Astrocyte of the spinal cord (primary cell): ENCODE results near the gene AGPAT4.

ENCODE experiments used
- DNase-seq: peaks from one replicate; pipeline ENCODE4 v3.0.0; 2011; ENCODE audit warnings: low read depth, low spot score
- H3K4me3 ChIP-seq: 2 replicates; pipeline ENCODE4 v1.5.1; 2011; ENCODE audit warnings: low read depth, mild to moderate bottlenecking, low read length, moderate library complexity
- in situ Hi-C: cut with HindIII; loops from 2 replicates; pipeline ENCODE4 v1.10.0; 2017; ENCODE audit warnings: low sequenced_read_pairs
- TF ChIP-seq, protein P1 (sequence below): IDR thresholded peaks from 2 replicates; pipeline ENCODE4 v1.5.1; 2012; ENCODE audit warnings: low read depth, mild to moderate bottlenecking, low read length, inconsistent platforms

AGPAT4 gene

DNA sequence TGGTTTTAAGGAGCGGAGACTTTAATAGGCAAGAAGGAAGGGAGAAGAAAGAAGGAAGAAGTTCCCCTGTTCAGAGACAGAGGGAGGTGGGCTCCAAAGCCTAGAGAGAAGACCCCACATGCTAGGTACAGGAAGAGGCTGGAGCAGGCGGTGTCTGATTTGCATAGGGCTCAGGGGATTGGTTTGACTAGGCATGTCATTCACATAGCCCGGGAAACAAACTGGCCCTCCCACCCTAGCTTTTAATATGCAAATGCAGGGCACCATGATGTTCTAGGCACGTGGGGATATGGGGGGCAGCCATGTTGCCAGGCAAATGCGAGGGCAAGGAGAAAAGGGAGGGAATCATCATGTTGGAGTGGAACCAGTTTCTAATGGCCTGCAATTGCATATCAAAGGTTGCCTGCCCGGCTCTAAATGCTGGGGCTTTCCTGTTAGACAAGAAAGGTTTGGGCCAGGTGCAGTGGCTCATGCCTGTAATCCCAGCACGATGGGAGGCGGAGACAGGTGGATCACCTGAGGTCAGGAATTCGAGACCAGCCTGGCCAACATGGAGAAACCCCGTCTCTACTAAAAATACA lies 34.3 kb upstream of the AGPAT4 start:
- H3K4me3 ChIP-seq: no peak overlapping the region
- in situ Hi-C loops: no loop called here
- TF ChIP-seq, protein P1, sequence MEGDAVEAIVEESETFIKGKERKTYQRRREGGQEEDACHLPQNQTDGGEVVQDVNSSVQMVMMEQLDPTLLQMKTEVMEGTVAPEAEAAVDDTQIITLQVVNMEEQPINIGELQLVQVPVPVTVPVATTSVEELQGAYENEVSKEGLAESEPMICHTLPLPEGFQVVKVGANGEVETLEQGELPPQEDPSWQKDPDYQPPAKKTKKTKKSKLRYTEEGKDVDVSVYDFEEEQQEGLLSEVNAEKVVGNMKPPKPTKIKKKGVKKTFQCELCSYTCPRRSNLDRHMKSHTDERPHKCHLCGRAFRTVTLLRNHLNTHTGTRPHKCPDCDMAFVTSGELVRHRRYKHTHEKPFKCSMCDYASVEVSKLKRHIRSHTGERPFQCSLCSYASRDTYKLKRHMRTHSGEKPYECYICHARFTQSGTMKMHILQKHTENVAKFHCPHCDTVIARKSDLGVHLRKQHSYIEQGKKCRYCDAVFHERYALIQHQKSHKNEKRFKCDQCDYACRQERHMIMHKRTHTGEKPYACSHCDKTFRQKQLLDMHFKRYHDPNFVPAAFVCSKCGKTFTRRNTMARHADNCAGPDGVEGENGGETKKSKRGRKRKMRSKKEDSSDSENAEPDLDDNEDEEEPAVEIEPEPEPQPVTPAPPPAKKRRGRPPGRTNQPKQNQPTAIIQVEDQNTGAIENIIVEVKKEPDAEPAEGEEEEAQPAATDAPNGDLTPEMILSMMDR: no peak
- no peak for DNase-seq

- in situ Hi-C loops: no loop called here
- no peak for DNase-seq
- TF ChIP-seq, protein P1: no peak
- no peak overlapping the region for H3K4me3 ChIP-seq
These were observed 32.0 kb upstream of the AGPAT4 start for GRCh38 chr6:161305860-161306259.

- TF ChIP-seq, protein P1: no peak
- in situ Hi-C loops: no loop called here
- DNase-seq: peak; percentile 24
These were observed 29.9 kb upstream of the AGPAT4 start for GRCh38 chr6:161303628-161304340.

GRCh38 chr6:161302949-161303348 lies 29.1 kb upstream of the AGPAT4 start:
- no peak overlapping the region for H3K4me3 ChIP-seq
- in situ Hi-C loops: no loop called here
- no peak for DNase-seq
- TF ChIP-seq, protein P1: no peak

More at GRCh38 chr6:161303628-161304340, 29.9 kb upstream of the AGPAT4 start:
- no peak overlapping the region for H3K4me3 ChIP-seq

DNA sequence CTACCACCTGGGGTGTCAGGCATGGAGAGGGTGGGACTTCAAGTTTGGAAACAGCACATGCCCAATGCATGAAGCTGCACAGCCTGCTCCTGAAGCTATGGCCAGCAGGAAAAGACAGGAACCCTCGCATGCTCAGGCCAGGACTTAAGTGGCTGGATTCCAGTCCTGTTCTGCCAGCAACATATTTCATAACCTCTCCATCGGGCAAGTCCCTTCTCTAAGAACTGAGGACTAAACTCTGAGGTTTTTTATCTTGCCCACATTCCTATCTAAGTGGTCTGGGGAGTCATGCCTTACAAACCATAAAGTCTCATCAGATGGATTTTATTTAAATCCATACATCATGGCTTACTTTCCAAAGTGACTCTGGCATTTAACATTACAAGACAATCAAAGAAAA lies 27.5 kb upstream of the AGPAT4 start:
- in situ Hi-C loops: no loop called here
- TF ChIP-seq, protein P1: no peak
- H3K4me3 ChIP-seq: no peak overlapping the region
- DNase-seq: peak; percentile 29

- H3K4me3 ChIP-seq: no peak overlapping the region
- TF ChIP-seq, protein P1: no peak
- in situ Hi-C loops: no loop called here
- no peak for DNase-seq
These were observed 27.0 kb upstream of the AGPAT4 start for GRCh38 chr6:161300823-161301222.
